Right cardiac atrium (tissue), 5 donors: ENCODE measurements around the gene CACNA1I. TPM values are rescaled to one million over a fixed set of nuclear protein-coding genes. Genes with fewer than 3 reads are reported as not detected.

Experiments used
- ATAC-seq, 2 donors: fragments of 200-7000 bp; cut with Tn5 transposase; one replicate each; pipeline versions ENCODE4 v1.8.0 to v1.9.1; 2020; ENCODE audit warnings: moderate library complexity in 2 of 2, mild to moderate bottlenecking in 1 of 2
- DNase-seq, 3 donors: peaks; one replicate each; pipeline ENCODE4 v3.0.0-alpha.2; 2020
- H3K27ac ChIP-seq: one replicate; pipeline ENCODE4 v1.5.1; 2013; ENCODE audit warnings: mild to moderate bottlenecking, low read length, control low read depth, moderate library complexity
- H3K27me3 ChIP-seq: one replicate; pipeline ENCODE4 v1.6.1; 2013; ENCODE audit not compliant: control insufficient read depth, insufficient read depth
- H3K4me1 ChIP-seq: one replicate; pipeline ENCODE4 v1.6.1; 2013; ENCODE audit warnings: low read length; ENCODE audit not compliant: control insufficient read depth, insufficient read depth
- H3K4me3 ChIP-seq: one replicate; pipeline ENCODE4 v1.5.1; 2013; ENCODE audit warnings: low read length, control low read depth
- H3K9me3 ChIP-seq: one replicate; pipeline ENCODE4 v1.6.1; 2013; ENCODE audit warnings: low read length; ENCODE audit not compliant: control insufficient read depth
- WGBS: extraction: QIAGEN DNeasy Blood & Tissue Kit; methylation state at CpG from one replicate; pipeline ENCODE4 v1.1.7; 2013; 5-methylcytosine and 5-hydroxymethylcytosine counted together
- intact Hi-C, 4 donors: fragments of 100-400 bp; cut with DNase I; formaldehyde crosslinking; loops; one replicate each; pipeline versions ENCODE4 v1.11.0 to v1.14.0; 2022 to 2023
- polyA plus RNA-seq: library from polyadenylated mRNA; stranded (reverse); fragments of 200-250 nt; gene quantifications from one replicate; pipeline ENCODE4 v1.2.3, GENCODE V29; 2013
- total RNA-seq, 4 donors: library from RNA; stranded (reverse); fragmentation: NEBNext Ultra II Directional; extraction: Animal tissue kit (Norgen Biotek cat#: 25700); gene quantifications; one replicate each; pipeline ENCODE4 v1.2.1, GENCODE V29; 2021
- donor health status: healthy with polysubstance abuse.
- donor health status: DM: no; HTN: yes; CAD: no.
- donor health status: DM: no; HTN: no; CAD: no.
- donor health status: DM: no; HTN: yes; CAD: no; lungs with severe emphysema.
- donor health status: DM: yes; HTN: yes; CAD: no.

Gene CACNA1I
- total and polyA plus RNA-seq, 5 donors = 0.06 to 0.07 TPM; not detected in 3

DNA sequence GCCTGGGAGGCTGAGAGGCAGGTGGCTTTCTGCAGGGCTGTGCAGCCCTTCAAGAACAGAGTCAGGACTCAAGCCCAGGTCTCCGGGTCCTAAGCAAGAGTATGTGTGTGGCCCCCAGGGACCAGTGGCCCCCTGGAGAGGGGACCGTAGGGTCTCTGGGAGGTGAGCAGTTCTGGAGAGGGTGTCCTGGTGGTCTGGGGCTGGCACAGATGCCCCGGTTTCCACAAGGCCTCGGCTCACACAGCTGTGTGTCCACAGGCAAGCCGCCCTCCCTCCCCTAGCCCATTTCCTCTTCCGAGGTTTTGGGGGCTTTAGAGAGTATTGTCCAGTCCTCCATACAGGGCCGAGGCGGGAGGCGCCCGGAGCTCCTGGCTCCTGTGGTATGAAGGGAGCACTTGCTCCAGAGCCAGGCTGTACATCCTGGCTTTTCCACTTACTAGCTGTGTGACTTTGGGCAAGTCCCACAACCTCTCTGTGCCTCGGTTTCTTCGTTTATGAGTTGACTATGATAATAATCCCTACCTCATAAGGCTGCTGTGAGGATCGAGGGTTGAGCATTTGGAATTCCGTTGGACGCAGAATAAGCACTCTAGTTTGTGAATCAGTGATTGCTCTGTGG is 34.6 kb upstream of the CACNA1I start:
- Histone ChIP-seq H3K9me3 (no peaks in the 10 kb centered on the region), H3K4me3 (no peak overlapping the region), H3K27me3 (no peaks in the 10 kb centered on the region), H3K27ac (no peak overlapping the region), H3K4me1 (peaks cover 2% of the 10 kb centered on the region)
- DNase-seq (peak in 1 of 3 donors; percentile 33), ATAC-seq (no peak)
- intact Hi-C loops = loop anchor here (5.0 to 10.0 kb wide), 6 partner anchors 486 to 811 kb away; partner anchors contain the start of genes ADSL (in 1 of the 4) and TNRC6B (in 1 of the 4)
- 79% methylated on average over 15 of the region's 15 CpGs for WGBS

DNA sequence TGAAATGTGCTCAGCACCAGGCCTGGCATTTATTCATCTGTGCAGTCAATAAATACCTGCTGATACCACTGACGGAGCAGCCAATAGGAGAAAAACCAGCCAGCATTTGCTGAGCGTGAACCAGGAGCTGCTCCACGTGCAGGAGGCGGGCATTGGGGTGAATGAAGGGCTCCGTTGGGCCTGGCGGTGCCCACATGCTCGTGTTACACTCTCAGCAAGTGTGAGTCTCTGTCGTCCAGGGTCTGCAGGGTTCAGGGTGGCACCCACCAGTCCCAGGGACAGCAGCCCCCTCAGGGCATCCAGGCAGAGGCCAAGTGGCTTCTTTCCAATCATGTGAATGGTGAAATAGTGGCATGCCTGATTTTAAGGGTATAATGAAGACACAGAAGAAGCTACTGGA is 33.8 kb upstream of the CACNA1I start:
- WGBS = 55% methylated on average over 8 of the region's 8 CpGs

DNA sequence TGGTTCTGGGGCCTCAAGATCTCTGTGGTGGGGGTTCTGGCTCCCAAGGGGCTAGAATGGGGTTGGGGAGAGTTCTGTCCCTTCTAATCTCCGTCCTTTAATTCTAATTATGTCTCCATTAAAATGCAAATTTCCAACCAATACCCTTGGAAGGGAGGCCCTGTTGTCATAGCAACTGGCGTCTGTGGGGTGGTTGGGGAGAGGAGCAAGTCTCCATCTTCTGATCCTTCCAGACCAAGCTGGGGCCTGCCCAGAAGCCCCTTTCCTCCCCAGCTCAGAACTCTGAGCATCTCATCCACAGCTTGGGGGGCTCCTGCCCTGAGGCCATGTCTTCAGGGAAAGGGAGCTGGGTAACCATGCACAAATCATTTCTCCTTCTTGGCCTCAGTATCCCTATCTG is 32.6 kb upstream of the CACNA1I start:
- Histone ChIP-seq H3K9me3 (no peaks in the 10 kb centered on the region), H3K4me3 (no peak overlapping the region), H3K27me3 (no peaks in the 10 kb centered on the region), H3K4me1 (no peaks in the 10 kb centered on the region), H3K27ac (no peak overlapping the region)
- 44% methylated on average over 2 of the region's 2 CpGs for WGBS
- DNase-seq (no peak), ATAC-seq (no peak)
- intact Hi-C loops = loop anchor here (5.0 to 10.0 kb wide), 6 partner anchors 484 to 809 kb away; partner anchors contain the start of genes ADSL (in 1 of the 4) and TNRC6B (in 1 of the 4)

More for the DNA sequence above, 33.8 kb upstream of the CACNA1I start:
- no peak overlapping the region for H3K27ac ChIP-seq
- ATAC-seq = no peak
- no peak overlapping the region for H3K4me3 ChIP-seq
- no peaks in the 10 kb centered on the region for H3K27me3 ChIP-seq
- DNase-seq = peak in 1 of 3 donors; percentile 35
- H3K9me3 ChIP-seq = no peaks in the 10 kb centered on the region
- intact Hi-C loops = loop anchor here (5.0 to 10.0 kb wide), 6 partner anchors 486 to 811 kb away; partner anchors contain the start of genes ADSL (in 1 of the 4) and TNRC6B (in 1 of the 4)
- H3K4me1 ChIP-seq = no peaks in the 10 kb centered on the region

DNA sequence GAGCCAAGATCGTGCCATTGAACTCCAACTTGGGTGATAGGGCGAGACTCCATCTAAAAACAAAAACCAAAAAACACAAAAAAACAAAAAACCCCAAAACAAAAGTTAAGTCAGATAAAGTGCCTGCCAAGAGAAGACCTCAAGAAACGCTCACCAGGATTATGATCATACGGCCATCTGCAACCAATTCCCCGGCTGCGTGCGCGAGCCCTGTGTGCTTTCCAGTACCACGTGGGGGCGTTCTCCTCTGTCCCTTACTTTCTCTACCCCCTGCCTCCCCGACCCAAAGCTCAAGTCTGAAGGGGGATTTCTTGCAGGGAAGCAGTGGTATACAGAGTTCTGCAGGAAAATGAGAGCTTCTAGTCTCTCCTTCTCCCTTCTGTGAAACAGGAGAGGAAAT is 27.5 kb upstream of the CACNA1I start:
- DNase-seq (no peak), ATAC-seq (no peak)
- H3K9me3 ChIP-seq = no peaks in the 10 kb centered on the region
- no peaks in the 10 kb centered on the region for H3K27me3 ChIP-seq
- no peaks in the 10 kb centered on the region for H3K4me1 ChIP-seq
- H3K4me3 ChIP-seq = no peak overlapping the region
- intact Hi-C loops = loop anchor here in 1 of 4 donors (5.0 kb wide), 1 partner anchor 489 kb away; no protein-coding TSS in a partner anchor
- no peak overlapping the region for H3K27ac ChIP-seq
- 20% methylated on average over 11 of the region's 11 CpGs for WGBS

DNA sequence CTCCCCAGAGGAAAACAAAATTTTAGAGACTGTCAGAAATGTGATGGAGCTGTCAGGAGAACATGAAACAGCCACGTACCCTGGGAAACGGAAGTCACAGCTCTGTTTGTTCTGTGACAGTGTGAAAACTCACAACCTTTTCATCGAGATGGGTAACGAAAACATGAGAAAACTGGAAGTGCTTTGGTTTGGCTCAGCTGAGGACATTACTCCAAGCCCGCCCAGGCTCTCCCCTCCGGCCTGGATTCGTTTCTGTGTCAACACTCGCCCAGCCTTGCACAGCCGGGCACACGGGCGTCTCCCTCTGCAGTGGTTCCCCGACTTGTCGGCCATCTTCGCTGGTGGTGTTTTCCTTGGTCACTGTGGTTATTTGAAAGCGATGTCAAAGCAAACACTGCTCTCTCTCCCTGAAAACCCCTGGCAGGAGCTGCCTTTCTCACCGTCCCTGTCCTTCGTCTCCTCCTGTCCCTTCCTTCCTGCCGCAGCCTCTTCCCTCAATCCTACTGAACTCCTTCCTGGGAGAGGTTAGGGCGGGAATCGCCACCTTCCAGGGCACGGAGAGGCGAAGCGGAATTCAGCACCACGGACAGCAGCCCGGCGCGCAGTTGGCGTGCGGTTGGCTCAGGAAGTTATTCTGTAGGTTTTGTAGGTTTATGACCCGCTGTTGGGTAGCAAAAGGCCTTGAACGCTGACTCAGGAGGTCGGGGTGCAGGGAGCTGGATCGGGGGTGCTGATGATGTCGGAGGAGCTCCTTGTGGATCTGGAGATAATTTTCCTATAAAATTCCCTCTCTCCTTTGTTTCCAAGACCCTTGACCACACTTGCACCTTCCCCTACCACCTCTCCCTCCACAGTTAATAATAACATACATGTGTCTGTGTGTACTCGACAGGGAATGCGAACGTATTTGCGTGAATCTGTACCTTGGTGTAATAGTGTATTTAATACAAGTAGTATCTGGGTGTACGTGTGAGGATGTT is 24.9 kb upstream of the CACNA1I start:
- no peak overlapping the region for H3K27ac ChIP-seq
- intact Hi-C loops = no loop called here
- ATAC-seq (no peak), DNase-seq (peak in 2 of 3 donors; percentile 77 to 78)
- 29% methylated on average over 39 of the region's 39 CpGs for WGBS
- H3K4me3 ChIP-seq = no peak overlapping the region
- no peaks in the 10 kb centered on the region for H3K9me3 ChIP-seq
- H3K27me3 ChIP-seq = no peaks in the 10 kb centered on the region
- no peaks in the 10 kb centered on the region for H3K4me1 ChIP-seq

DNA sequence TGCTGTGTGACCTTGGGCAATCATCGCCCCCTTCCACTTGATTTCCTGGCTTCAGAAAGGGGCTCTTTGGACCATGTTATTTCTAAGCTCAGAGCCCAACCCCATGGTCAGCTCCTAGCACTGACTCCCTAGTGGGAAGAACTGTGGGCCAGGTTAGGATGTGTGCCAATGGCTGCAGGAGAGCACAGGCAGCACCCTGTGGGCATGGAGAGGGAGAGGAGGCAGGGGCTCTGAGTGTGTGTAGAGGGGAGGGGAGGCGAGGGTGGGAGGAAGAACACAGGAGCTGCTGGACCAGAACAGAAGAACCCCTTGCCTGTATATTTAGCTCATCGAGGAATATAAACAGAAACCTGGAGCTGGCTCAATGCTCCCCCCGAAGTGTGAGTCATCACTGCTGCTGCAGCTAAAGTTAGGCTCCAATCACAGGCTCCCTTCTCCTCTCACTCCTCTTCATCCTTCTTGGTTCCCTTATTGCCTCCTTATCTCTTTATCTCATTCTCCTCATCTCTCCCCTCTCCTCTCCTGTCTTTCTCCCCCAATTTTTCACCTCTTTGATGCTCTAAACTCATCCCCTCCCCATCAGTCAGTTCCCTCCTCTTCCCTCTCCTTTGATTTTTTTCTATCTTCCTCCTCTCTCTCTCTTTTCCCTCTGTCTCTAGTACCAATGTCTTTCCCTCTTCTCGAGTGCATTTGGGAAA is 23.5 kb upstream of the CACNA1I start:
- WGBS = 41% methylated on average over 5 of the region's 5 CpGs
- ATAC-seq = no peak

DNA sequence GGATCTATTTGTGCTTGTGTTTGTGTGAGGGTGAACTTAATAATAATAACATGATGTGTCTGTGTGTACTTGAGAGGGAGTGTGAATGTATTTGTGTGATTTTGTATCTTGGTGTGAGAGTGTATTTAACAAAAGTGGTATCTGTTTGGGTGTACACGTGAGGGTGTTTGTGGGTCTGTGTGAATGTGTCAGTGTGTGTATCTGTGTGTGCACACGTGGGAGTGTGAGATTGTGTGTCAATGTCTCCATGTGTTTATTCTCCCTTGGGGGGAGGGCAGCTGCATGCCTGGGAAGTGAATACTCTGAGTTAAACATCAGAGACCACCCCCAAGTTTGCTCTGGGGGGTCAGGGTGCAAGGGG is 23.0 kb upstream of the CACNA1I start:
- no peak for ATAC-seq
- Histone ChIP-seq H3K27me3 (no peaks in the 10 kb centered on the region), H3K4me1 (no peaks in the 10 kb centered on the region)

More for the DNA sequence above, 23.5 kb upstream of the CACNA1I start:
- intact Hi-C loops = no loop called here
- no peaks in the 10 kb centered on the region for H3K27me3 ChIP-seq
- H3K9me3 ChIP-seq = no peaks in the 10 kb centered on the region
- DNase-seq = no peak
- H3K4me1 ChIP-seq = no peaks in the 10 kb centered on the region
- H3K27ac ChIP-seq = no peak overlapping the region
- H3K4me3 ChIP-seq = no peak overlapping the region

DNA sequence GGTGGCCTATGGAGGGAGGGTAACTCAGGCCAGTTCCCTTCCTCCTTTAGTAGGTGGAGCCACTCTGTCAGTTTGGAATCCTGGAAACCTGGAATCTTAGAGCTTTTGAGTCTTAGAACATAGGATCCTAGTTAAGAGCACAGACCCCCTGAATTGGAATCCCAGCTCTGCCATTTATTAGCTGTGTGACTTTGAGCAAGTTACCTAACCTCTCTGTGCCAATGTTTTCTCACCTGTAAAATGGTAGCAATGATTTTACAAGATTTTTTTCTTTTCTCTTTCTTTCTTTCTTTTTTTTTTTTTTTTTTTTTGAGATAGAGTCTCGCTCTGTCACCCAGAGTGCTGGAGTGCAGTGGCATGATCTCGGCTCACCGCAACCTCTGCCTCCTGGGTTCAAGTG is 17.1 kb upstream of the CACNA1I start:
- Histone ChIP-seq H3K27me3 (no peaks in the 10 kb centered on the region), H3K27ac (no peak overlapping the region), H3K4me1 (no peaks in the 10 kb centered on the region), H3K9me3 (no peaks in the 10 kb centered on the region), H3K4me3 (no peak overlapping the region)
- ATAC-seq (no peak), DNase-seq (no peak)
- intact Hi-C loops = no loop called here
- WGBS = 84% methylated on average over 3 of the region's 3 CpGs

More for the DNA sequence above, 23.0 kb upstream of the CACNA1I start:
- Histone ChIP-seq H3K9me3 (no peaks in the 10 kb centered on the region), H3K27ac (no peak overlapping the region), H3K4me3 (no peak overlapping the region)
- DNase-seq = no peak
- WGBS = 41% methylated on average over 2 of the region's 2 CpGs
- intact Hi-C loops = no loop called here

DNA sequence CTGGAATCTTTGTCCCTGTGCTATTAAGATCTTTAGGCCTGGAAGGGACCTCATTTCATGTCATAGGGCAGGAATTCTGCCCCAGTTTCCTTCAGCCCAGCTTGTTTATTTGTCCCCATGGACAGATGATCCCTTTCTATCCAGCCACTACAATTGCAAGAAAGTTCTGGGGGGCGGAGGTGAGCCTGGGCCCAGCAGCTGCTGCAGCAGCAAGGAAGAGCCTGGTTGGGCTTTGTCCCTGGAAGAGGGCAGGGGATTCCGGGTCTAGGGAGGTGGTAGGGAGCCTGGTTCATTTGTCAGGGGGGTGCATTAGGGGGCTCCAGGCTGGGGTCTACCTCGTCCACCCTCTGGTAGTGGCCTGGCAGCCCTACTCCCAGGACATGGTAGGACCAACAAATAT is 16.4 kb upstream of the CACNA1I start:
- no peaks in the 10 kb centered on the region for H3K9me3 ChIP-seq
- ATAC-seq (no peak), DNase-seq (no peak)
- H3K27me3 ChIP-seq = no peaks in the 10 kb centered on the region
- H3K27ac ChIP-seq = no peak overlapping the region
- no peak overlapping the region for H3K4me3 ChIP-seq
- WGBS = 54% methylated on average over 3 of the region's 3 CpGs
- intact Hi-C loops = no loop called here
- no peaks in the 10 kb centered on the region for H3K4me1 ChIP-seq

DNA sequence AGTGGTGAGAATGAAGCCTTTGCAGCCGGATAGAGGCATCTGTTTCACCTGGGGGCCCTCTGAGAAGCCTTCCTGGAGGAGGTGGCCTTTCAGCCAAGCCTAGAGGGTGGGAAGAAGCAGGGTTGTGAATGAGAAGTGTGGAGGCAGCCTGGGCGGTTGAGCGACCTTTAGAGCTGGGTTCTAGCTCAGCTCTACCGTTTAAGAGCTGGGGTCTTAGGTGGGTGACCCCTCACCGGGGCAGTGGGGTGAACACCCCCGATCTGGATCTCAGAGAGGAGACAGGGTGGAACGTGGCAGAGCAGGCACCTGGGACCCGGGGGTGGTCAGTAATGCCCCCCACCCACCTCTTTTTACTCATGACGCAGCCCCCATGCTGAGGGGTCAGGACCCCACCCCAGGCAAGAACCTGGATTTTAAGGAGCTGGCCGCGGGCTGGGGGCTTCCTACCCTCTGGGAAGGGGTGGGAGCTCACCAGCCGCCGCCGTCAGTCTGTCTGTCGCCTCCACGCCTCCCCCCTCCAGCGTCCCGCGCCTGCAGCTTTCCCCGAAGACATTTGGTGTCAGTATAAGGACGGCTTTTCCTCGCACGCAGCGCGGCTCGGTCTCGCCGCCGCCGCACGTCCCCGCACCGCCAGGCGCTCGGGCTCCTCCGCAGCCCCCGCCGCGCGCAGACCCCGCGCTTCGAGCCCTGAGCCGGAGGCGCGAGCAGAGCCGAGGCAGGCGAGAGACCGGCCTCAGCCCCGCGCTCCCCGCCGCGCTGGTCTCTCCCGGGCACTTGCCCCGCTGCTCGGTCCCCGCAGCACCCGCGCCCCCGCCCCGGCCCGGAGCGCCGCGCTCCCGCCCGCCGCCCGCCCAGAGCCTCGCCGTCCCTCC is 13.3 kb upstream of the CACNA1I start:
- intact Hi-C loops = loop anchor here in 1 of 4 donors (5.0 kb wide), 1 partner anchor 470 kb away; no protein-coding TSS in a partner anchor
- no peaks in the 10 kb centered on the region for H3K4me1 ChIP-seq
- H3K27ac ChIP-seq = no peak overlapping the region
- no peaks in the 10 kb centered on the region for H3K27me3 ChIP-seq
- ATAC-seq (peak in 1 of 2 donors; percentile 24), DNase-seq (no peak)
- H3K4me3 ChIP-seq = peak overlapping the region; percentile 45
- no peaks in the 10 kb centered on the region for H3K9me3 ChIP-seq
- WGBS = 5% methylated on average over 71 of the region's 72 CpGs
